GM18870 (cell line): ENCODE measurements around the gene IGBP1.
"Not testable (repeated sequence)": the region's sequence is repeated elsewhere in the genome, so short reads cannot be mapped to it uniquely, and the experiment has no call there.

Experiments
- ATAC-seq: cut with Tn5 transposase; IDR thresholded peaks from one replicate; pipeline ENCODE4 v1.9.1; 2021; ENCODE audit warnings: moderate library complexity; ENCODE audit not compliant: unreplicated experiment

IGBP1 gene

GRCh38 chrX:70133303-70134115 is at the start of gene IGBP1:
Gene IGBP1, plus strand, starts transcription at chrX:70133447. Its CDS starts 501 bp downstream, at chrX:70133948.
- ATAC-seq: peak; percentile 85

DNA sequence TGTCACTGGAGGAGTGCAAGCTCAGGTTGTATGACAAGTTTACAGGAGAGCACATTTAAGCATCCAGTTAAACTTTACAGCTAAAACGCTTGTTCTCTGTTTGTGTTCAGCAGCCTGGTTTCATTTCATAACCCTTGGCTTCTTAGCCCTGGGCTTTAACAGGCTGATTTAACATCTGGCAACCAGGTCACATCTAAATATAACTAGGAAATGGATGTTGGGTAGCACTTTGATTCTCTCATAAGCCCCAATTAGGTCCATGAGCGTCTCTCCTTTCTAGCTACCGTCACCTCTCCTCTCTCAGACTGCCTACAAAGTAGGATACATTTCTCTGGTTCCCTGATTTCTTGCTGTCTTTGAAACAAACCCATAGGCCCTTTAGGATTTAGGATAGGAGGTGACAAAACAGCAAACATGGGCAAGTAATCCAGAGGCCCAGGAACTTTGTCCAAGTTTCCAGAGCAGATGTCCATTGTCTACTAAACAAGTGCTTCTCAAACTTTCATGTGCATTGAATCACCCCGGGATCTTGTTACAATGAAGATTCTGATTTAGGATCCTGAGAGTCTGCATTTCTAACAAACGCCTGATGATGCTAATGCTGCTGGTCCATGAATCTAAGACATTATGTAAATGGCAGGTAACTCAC is 48.5 kb upstream of the IGBP1 start:
- no peak for ATAC-seq

DNA sequence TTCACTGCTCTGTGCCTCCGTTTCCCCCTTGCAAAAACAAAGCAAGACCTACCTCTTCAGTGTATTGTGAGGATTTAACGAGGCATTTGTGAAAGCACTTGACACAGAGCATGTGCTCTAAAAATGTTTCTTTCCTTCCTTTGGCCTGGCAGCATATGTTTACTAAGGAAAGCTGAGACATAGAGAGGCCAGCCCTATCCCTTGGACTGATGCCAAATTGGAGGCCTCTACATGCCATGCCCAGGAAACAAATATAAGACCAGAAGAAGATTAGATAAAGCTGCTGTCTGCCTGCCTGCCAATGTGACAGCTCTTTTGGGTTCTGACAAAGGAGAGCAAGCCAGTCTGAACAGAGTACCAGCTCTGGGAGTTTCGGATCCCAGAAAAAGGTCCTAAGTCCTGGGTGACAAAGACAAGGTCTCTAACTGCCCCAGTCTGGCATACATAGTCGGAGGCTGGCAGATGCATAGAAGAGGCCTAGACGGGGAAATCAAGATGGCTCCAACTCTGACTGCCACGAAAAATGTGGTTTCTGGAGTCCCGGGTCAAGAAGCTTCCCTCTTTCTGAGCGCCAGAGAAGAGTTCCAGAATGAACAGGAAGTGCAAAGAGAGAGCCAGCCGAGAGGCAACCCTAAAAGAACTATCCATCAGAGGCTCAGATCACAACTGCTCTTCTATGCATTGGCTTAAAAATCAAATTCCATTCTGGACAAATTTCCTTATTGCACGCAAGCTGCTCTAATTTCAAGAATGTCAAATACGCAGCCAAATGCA is 45.2 kb upstream of the IGBP1 start:
- no peak for ATAC-seq

DNA sequence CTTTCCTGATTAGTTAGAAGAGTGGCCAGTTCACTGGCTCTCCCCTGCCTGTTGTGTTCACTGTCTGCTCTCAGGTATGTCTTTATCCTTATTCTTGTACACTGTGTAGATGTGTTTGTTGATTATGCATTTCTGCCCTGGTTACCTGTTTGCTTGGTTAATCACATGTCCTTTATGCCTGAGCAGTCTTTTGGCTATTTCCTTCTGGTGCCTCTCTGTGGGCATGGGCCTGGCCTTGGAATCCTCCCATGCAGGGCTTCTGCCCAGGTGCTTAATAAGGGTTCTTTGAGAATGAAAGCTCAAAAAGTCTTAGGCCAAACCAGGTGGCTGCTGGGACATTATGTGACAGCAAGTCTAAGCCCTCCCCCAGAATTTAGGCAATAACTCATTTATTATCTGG is 44.5 kb upstream of the IGBP1 start:
- no peak for ATAC-seq

DNA sequence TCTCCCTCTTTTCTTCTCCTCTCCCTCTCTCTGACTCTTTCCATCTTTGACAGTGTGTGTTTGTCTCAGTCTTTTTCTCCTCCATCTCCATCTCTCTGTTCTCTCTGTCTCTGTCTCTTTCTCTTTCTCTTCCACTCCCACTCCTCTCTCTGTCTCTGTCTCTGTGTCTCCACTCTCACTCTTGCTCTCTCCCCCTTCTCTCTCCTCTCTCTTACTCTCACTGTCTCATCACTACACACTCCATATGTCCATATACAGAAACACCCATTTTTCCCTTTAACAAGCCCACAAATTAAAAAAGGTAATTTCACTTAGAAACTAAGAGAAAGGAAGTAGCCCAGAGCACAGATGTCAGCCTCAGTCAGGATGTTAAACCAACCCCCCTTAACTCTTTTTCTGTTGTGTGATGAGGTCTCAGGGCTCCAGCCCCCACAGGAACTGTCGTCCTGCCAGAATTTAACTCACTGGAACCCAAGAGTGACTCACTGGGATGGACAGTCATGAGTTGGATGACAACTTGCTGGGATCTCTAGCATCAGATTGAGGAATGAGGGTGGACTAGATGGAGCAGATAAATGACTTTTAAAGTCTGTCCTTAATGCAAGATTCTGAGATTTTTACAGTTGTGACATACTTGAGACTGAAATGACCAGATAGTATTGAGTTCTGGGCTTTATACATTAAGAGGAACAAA is 43.5 kb upstream of the IGBP1 start:
- no peak for ATAC-seq

DNA sequence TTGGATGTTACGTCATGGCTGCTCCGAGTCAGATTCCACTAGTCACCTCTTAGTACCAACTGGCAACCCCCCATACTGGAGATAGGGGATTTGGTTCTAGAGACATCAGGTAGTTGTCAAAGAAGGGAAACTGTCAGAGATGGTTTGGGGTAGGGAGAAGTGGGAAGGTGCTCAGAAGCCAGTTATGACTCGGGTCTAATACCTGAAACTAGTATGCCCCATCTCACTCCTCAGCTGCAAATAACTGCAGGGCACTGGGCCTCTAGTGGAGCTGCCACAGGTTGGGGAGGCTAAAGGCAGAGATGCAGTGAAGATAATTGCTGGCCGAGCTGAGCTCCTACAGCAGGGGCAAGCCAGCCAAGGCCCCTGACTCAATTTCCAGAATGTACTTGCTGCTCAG is 41.0 kb upstream of the IGBP1 start:
- no peak for ATAC-seq

DNA sequence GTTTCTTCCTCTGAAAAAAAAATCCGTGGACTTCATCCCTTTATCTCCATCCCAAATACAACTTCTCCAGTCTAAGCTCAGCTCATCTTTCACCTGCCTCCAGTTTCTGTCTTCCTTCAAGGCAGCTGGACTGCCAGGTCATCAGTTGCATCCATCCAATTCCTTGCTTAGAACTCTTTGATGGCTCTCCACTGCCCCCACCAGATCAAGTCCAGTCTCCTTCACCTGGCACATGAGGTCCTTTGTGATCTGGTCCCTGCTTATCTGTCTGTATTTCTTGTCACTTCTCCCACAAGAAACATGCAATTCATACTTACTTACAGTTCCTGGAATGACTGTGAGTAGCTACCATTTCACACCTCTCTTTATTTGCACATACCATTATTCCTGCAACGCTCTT is 37.2 kb upstream of the IGBP1 start:
- no peak for ATAC-seq

GRCh38 chrX:70105229-70105628 is 28.0 kb upstream of the IGBP1 start:
- ATAC-seq: no peak

DNA sequence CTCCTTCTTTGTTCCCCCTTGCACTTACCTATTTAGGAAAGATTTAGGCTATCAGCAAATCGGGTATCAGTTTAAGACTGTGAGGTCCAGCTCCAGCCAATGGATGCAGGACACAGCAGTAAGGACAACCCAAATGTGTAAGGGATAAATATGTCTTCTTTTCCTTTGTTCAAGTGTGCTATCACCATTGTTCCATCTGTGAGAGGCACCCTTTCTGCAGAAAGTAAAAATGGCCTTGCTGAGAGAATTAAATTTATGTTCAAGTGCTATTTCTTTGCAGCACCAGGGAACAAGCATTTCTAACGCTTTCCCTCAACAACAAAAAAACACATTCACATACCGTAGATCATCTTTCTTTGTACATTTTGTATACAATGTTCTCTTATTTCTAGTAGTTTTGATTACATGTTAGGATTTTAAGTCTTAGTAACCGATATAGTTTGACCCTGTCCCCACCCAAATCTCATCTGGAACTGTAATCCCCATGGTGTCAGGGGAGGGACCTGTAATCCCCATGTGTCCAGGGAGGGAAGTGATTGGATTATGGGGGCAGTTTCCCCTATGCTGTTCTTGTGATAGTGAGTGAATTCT is 21.7 kb upstream of the IGBP1 start:
- ATAC-seq: not testable (repeated sequence)

GRCh38 chrX:70117738-70118137 is 15.5 kb upstream of the IGBP1 start:
- no peak for ATAC-seq

DNA sequence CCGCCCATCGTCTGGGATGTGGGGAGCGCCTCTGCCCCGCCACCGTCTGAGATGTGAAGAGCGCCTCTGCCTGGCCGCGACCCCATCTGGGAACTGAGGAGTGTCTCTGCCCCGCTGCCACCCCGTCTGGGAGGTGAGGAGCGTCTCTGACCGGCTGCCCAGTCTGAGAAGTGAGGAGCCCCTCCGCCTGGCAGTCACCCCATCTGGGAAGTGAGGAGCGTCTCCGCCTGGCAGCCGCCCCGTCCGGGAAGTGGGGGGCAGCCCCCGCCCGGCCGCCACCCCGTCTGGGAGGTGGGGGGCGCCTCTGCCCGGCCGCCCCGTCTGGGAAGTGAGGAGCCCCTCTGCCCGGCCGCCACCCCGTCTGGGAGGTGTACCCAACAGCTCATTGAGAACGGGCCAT is 10.2 kb upstream of the IGBP1 start:
- not testable (repeated sequence) for ATAC-seq

DNA sequence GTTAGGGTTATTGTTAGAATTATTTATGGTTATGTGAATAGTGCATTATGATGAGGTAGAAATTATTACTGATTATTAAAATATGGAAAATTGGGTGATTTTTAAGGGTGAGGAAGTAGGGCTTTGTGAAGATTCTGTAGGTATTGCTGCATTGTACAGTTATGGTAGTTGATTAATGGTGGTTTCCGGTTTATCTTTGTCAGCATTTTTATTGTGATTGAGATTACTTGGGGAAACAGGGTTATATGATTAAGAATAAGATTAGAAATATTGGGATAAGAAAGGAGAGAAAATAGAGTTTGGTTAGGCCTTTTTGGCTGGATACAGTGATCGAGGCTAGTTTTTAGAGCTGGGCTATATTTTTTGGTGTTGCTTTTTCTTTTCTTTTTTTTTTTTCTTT is 8.6 kb upstream of the IGBP1 start:
- ATAC-seq: no peak

GRCh38 chrX:70128071-70128470 is 5.2 kb upstream of the IGBP1 start:
- no peak for ATAC-seq

DNA sequence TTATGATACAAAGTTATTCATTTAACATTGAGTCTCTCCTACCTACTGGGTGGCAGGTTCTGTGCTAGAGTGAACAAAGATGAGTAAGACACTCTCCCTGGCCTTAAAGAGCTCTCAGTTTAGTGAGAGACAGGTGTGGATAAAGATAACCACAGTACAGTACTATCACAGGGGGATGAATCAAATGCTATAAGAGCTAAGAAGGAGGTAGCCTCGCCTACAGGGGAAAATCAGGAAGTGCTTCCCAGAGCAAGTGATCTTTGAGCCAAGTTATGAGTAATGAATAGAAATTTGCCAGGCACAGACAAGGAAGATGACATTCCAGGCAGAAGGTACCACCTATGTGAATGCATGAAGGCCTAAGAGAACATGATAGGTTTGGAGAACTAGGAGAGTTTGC is 3.4 kb upstream of the IGBP1 start:
- ATAC-seq: no peak

- no peak for ATAC-seq
Measured at GRCh38 chrX:70132224-70132623, 1.0 kb upstream of the IGBP1 start.

DNA sequence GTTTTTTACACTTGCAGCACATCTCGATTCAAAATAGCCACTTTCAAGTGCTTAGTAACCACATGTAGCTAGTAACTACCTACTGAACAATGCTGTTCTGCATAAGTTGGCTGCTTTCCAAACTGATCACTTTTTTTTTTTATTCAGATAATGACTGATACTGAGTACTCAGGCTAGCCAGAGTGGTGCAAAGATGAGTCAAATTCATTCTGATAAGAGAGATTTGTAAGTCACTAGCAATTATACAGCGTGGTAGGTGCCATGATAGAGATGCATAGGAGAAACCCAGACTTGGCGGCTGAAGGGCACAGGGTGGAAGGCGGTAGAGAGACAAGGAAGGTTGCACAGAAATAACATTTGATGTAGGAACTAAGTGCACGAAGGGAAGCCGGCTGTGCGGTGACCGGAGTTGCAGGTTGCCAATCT is 357 bp upstream of the IGBP1 start:
- ATAC-seq: peak; percentile 33

DNA sequence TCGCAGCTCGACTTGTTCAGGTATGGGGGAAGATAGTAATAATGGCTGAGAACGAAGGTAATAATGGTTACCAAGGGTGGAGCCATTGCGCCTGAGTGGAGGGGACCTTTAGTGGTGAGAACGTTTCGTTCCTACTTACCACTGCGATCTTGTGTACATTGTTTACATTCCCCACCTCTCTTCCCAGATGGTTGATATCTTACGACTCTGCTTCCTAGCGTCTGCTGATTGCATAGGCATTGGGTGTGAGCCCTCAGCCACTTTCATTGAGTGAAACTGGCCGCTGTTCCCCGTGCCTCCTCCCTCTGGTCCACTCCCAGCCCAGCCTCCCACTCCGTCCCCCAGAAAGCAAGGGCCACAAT is 850 bp downstream of the IGBP1 start:
- ATAC-seq: peak; percentile 12

DNA sequence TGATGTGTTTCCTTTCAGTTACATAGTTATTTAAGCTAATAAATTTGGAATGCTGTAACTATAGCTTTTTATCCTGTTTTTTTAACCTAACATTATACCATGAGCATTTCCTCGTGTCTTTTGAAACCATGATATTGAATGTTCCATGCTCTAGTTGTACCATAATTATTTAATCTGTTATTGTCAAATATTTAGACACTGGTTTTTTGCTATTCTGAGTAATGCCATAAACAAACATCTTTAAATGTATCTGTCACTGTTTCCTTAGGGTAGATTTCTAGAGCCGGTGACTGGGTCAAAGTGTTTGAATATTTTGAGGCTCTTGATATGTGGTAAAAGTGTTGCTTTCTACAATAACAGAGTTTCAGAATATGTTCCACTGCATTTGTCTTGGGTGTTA is 5.4 kb downstream of the IGBP1 start:
- ATAC-seq: no peak

DNA sequence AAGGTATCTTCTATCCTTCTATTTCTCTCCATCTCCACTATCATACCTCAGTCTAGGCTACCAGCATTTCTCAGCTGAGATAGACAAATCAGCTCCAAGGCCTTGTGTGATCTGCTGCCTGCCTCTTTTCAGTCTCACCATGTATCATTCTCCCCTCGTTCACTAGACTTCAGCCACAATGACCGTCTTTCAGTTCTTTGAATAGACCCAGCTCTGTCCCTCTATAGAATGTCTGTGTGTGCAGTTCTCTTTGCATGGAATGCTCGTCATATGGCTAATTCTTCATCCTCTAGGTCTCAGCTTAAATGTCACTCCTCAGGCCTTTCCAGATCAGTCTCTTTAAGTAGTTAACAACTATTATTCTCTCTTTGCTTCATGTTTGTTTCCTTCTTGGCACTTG is 6.5 kb downstream of the IGBP1 start:
- no peak for ATAC-seq

DNA sequence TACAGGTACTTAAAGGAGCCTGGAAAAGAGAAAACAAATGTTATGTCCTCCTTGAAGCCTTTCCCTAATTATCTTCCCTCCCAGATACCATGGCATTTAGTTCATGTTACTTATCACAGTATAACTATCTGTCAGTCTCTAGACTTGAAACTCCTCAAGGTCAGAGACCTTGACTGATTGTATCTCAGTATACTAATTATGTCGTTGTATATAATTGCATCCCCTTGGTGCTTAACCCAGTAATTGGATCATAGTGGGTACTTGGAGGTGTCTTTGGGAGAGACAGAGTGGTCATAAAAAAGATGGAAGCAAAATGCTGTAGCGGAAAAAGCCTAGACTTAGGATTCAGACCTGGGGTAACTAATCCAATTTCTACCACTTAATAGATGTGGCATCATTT is 8.1 kb downstream of the IGBP1 start:
- no peak for ATAC-seq
